CD4-positive, alpha-beta T cell treated with Interleukin-4 for 4 hours (primary cell): ENCODE results near the gene CACNA1C.

Experiments
- DNase-seq: peaks from one replicate; pipeline ENCODE4 v3.0.0-alpha.2; 2020

CACNA1C gene

DNA sequence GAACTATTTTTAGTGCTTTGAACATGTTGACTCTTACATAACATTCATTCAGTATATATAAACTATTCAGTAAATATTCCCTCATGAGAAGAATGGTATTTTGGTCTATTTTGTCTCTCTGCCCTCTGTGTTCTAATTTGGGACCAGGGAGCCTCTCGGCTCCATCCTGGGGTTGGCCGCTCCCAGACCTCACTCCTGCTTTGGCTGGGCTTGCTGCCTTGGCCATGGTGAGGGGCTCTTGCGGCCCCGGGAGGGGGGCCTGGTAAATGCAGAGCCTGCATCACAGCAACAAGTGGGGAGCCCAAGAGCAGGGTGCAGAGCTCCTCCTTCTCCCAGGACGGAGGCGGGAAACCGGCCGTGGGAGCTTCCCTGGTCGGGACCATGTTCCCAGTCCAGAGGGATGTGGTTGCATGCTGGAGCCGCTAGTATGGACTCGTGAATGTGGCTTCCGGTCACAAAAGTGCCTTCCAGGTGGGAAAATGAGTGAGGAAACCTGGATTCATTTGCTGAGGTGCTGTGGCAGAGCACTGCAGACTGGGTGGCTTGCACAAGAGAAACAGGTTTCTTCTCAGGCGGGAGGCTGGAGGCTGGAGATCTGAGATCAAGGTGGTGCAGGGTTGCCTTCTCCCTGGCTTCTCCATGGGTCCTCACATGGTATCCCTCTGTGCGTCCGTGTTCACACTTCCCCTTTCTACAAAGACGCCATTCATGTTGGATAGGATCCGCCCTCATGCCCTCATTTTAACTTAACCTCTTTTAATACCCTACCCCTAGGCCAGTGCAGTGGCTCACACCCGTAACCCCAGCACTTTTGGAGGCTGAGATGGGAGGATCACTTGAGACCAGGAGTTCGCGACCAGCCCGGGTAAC is 250.2 kb downstream of the CACNA1C start:
- no peak for DNase-seq

DNA sequence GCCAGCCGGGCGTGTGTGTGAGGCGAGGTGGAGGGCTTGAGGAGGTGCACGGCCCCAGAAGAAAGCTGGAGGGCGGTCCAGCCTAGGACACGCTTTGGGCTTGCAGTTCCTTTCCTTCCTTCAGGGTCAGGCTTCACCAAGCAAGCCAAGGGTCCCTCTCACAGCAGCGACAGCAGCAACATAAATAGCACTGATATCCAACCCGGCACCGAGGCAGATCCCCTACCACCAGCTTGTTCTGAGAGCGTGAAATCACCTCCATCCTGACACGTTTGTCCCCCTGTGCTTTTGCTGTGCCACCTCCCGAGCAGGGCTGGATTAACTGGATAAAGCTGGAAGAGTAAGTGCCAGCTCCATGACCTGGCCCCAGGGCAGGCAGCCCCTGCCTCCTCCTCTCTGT is 251.4 kb downstream of the CACNA1C start:
- DNase-seq = no peak

DNA sequence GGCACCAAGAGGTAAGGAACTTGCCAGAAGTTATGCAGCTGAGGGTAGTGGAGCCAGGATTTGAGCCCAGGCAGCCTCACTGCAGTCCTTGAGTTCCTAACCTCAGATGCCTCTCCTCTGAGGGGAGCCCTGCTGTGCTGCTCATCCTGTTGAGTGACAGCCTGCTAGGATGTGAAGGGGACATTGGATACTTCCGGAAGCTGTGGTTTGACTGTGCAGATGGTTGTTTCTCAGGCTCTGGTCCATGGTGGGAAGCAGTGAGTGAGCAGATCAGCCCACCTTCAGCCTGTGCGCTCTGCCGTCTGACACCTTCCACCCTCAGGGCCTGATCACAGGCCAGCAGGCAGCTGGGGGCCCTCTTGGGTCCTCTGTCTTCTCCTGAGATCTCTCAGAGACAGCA is 253.2 kb downstream of the CACNA1C start:
- DNase-seq = no peak

DNA sequence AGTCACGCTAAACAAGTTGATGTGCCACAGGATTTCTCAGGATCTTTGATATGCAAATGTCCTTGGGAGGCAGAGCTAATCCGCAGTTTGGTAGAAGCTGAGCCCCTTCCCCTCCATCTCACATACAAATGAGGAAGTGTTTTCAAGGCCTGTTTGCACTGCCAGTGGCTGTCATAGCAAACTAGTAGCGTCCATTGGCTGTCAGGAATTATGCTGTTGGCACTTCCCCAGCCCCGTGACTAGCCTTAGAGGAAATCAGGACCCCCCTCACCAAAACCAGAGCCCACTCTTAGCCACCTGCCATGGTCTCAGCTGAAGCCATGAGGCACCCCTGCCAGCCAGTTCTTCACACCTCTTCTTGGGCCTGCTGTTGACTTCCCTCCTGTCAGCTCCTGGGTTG is 253.9 kb downstream of the CACNA1C start:
- no peak for DNase-seq

DNA sequence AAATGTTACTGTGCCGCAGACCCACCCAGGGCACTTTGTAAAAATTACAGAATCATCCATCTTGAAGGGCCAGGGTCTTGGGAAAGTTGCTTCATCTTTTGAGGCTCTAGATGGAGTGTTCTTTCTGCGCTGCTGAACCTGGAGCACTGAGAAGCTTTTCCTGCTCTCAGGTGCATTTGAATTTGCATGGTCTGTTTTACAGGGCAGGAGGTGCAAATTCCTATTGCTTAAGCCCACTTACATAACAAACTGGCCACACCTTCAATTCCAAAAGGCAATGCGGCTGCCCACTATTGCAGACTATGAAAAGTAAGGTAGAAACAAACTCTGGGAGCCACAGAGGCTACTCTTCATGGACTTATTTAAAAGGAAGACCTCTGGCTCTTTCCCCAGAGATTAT is 254.8 kb downstream of the CACNA1C start:
- no peak for DNase-seq

DNA sequence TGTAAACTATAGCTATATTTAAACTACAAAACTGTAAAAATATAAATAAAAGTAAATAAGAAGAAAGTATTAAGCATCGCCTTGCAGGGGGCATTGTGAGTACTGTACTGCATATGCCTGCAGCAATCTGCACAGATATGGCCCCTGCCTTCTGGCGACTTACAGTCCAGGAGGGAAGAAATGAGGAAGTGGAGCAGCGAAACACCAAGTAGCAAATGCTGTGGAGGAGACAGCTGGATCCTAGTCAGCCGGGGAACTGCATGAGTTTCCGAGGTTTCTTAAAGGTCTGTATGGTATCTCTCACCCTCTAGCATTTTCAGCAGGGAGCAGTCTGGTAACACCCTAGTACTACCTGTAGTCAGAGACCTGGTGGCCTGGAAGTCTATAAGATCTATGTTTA is 256.9 kb downstream of the CACNA1C start:
- DNase-seq = no peak

DNA sequence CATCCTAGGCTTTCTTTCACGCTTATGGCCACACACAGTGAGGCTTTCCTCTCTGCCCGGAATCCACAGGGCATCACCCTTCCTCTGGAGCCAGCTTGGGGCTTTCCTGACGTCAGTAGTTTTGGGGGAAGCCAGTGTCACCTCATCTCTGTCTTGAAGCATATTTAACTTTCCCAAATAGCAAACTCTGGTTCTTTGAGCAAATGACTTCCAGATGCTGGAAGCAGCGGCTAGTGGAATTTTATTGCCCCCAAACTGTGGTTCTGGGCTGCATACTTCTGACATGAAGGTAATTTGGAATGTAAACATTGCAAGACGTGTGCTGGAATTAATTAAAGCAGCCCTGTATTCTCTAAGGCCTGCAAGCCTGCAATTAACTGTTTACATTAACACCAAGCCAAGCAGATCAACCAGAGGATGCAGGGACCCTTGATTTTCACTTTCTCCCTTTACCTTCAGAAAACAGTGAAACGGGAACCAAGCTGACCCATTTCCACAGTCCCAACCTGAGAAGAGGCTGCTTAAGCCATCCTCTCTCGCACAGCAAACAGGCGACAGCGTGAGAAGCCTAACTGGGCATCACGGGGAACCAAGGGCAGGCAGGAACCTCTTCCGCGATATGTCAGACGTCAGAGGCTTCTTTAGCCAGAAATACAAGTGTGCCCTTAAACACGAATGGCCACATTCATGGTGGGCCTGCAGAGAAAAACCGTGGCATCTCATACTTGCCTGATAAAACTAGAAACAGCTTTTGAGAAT is 258.4 kb downstream of the CACNA1C start:
- DNase-seq = no peak

DNA sequence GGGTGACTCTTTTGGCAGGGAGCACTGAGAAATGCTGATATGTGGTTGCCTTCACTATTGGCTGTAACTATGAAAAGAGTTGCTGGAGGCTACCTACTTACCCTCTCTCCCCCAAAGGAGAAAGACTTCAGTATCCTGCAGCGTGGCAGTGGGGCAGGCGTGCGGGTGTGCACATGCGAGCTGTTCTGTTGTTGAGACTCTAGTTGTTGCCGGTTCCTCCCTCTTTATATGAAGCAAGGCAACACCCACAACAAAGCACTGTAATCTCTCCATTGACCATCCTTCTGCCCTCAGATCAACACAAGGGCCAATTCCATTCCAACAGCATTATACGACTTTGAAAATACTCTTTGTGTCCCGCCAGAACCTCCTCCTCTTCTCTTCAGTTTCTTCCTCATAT is 259.4 kb downstream of the CACNA1C start:
- DNase-seq = no peak

DNA sequence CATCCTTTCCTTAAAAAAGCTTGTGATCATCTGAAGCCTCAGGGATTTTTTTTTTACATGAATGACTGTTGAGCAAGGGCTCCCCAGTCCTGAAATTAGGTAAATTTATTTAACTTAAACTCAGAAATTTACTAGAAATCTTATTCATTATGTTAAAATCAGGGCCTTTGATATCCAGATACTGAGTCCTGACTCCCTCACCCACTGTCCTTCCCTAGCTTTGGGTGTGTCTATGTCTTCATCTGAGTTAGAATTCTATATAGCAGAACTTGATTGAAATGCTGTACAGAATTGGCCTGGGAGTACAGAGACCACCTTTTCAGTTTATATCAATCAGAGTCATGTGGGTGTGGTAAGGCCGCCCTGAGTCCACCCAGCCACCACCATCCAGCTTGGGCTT is 260.0 kb downstream of the CACNA1C start:
- no peak for DNase-seq

DNA sequence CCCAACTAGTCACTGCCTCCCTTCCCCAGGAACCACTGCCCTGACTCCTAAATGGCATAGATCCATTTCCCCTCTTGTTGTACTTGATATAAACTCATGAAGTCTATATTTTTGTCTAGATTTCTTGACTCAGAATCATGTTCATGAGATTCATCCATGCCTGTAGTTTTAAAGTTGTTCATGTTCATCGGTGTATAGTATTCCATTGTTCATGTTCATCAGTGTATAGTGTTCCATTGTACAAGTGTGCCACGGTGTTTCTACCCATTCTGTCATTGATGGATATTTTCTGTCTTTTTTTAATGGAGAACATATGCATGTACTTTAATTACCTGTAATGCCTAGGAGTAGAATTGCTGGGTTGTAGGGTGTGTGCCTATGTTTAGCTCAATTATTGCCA is 261.7 kb downstream of the CACNA1C start:
- no peak for DNase-seq

DNA sequence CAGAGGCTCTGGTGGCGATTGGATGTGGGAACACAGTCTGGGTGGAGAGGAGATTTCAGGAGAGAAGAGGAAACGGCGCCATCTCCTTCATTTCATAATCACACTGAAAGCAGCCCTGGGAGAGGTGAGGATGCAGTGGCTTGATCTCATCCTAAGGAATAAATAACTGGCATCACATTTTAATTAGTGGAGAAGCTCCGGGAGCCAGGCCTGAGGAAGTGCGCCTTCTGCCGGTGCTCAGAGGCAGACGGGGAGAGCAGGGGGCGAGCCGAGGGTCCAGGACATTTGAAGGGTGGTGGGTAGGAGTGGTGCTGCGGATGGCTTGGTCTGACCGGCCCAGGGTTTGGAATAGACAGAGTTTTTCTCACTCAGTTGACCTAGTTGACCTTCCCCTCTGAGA is 265.0 kb downstream of the CACNA1C start:
- DNase-seq = no peak

DNA sequence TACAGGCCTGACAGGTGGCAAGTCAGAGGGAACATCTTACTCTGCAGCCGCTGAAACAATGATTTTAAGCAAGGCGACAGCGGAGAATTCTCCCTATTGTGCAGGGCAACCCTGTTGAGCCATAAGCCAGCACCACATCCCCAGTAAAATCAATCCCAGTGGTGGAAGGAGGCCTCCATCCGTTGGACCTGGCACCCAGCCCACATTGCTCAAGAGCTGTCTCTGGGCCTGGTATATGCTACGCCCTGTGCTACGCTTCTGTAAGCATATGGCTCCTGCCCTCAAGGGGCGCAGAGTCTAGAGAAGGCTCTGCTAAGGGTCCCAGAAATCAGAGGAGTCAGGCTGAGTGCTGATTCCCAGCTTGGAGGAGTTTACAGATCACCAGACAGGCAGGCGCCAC is 265.5 kb downstream of the CACNA1C start:
- no peak for DNase-seq

DNA sequence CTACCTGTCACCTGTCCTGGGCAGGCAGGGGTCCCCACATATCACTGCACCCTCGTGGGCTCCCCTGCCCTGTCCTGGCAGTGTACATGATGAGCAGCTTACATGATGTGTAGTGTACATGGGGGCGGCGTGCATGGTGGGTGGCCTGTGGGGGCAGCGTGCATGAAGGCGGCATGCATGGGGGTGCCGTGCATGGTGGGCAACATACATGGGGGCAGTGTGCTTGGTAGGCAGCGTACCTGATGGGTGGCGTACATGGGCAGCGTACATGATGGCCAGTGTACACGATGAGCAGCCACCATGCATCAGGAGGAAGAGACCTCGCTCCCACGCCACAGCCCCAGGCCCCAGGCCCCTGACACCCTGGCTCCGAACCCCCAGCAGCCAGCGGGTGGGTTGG is 266.3 kb downstream of the CACNA1C start:
- no peak for DNase-seq

DNA sequence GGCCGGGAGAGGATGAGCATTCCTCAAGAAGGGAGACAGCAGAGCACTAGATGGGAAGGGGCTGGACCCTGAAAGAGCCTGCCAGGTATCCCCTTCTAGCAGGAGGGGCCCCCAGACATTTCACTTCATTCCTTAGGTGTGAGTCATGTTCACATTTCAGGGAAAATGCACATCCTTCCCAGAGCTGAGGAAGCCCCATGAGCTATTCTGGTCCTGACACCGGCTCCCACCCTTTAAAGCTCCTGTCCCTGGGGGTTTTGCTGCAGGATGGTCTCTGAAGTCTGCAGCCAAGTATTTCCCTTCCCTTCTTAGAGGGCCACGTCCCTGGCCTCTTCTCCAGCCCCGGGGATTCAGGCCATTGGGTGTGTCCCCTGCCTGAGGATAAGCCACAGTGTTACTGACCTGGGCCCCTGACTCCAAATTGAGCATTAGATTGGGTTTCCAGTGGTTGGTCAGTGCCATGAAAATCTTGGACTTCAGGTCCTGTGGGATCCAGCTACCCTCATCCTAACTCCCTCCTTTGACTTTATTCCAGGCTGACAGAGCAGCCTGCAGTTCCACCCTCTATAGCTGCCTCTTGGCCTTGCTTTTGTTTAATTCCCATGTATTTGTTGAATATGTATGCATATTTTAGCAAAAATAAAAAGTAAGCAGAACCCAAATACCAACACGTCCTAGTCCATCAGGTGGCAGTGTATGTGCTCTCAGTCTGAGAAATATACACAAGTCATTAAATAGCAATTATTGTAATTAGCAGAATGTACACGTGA is 267.1 kb downstream of the CACNA1C start:
- no peak for DNase-seq

DNA sequence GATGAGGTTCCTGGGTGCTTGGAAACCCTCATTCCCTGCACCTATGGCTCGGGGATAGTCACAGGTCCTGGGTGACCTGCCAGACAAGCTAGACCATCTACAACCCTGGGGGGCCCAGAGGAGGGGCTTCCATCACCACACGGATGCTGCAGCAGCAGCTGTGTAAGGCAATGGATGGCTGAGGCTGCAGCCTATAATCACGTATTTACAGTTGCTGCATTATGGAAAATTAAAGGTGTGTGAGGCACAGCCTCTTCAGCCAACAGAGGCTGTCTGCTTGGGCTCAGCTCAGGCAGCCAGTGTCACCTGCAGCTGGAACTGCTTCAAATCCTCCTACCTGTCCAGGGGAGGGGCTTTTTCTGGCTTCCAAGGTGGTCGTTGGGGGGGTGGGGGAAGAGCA is 268.1 kb downstream of the CACNA1C start:
- no peak for DNase-seq

DNA sequence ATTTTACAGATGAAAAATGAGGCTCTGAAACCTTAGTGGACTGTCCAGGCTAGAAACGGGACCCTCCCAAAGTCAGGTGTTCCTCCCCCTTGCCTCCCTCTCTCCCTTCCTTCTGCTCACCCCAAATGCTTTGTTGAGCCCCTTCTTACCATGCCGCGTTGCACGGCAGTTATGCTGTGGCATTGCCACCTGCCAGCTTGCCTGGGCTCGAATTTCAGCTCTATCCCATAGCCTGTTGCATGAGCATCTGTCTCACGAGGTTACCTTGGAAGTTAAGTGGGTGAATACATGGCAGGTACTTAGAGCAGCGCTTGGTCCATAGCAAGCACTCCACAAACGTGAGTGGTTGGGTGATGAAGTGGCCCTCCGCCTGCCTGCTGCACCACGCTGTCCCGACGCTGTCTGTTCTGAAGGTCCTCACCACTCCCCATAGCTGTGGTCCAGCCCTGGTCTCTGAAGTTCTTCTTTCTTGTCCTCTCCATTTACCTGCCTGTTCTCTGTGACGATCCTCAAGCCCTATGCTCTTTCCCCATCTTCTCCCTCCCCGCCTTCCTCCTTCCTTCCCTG is 269.9 kb downstream of the CACNA1C start:
- DNase-seq = no peak

DNA sequence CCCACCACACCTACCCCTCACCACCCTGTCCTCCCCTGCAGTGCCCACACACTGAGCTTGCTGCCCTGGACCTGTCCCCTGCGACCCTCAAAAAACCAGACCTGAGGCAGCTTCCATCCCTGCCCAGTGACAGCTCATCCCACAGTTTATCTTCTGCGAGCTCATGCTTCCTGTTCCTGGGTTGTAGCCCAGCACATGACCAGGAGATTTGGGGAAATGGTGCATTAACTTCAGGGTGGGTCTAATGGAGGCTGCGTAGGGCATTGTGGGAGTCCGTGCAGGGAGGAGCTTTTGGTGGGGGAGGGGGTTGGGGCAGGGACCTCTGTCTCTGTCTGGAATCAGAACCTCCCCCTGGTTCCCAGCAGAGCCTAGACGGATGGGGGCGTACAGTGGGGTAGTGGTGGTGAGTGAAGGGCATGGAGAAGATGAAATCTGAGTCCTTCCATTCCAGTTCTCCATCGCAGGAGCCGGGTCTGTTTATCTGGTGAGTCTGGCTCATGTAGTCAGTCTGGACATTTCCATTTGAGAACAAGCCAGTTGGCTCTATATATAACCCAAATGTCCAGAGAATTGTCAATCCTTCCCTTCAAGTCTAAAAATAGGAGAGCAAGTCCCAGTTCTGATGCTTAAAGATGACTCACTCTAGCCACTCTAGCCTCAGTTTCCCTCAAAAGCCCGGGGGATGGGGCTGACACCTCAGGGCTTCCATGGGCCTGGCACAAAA is 270.9 kb downstream of the CACNA1C start:
- no peak for DNase-seq

DNA sequence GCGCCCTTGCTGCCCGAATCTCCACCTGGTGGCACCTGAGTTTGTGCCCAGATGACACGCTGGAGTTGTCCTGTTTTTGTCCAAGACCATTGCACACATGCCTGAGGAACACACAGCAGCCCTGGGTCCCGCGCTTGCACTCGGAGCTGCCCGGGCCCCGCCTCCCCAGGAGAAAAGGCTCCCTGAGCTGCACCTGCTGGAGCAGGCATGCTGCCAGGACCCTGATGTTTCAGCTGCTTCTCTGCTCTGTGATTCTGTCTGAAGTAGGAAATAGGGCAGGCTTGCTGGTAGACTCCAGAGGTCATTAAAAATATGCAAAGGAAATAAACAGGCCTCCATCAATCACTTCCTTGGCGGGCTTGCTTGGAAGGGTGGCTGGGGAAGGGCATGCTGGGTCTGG is 271.6 kb downstream of the CACNA1C start:
- DNase-seq = no peak

DNA sequence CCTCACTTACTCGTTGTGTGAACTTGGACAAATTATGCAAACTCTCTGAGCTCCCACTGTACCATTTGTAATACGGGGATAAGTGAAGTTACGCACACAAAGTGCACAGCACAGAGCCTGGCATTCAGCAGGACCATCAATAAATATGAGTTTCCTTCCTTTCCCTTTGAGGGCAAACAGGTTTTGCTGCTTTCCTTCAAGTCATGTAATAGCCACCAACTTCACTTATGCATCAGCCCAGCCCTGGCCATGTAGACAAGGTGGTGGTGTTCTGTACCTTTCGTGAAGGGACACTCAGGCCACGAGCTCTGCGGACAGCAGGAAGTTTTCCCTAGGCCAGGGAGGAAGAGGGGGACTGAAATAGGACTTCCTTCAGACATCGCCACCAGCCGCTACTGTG is 272.7 kb downstream of the CACNA1C start:
- DNase-seq = no peak

DNA sequence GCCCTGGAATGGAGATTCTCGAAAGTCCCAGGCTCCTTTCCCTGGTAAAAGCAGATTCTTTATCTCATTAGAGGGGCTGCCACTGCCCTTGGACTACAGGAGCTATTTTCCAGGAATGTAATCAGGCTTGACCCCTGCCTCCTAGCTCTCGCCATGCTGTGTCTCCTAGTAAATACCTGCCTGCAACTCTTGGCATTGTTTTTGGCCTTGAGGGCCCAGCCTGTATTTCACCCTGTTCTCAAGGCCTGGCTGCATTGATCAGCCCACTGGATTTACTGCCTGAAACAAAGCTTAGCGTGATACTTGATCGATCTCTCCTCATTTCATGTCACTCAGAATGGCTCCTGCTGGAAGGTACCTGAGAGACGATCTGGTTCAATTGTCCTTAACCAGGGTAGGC is 273.7 kb downstream of the CACNA1C start:
- DNase-seq = no peak

DNA sequence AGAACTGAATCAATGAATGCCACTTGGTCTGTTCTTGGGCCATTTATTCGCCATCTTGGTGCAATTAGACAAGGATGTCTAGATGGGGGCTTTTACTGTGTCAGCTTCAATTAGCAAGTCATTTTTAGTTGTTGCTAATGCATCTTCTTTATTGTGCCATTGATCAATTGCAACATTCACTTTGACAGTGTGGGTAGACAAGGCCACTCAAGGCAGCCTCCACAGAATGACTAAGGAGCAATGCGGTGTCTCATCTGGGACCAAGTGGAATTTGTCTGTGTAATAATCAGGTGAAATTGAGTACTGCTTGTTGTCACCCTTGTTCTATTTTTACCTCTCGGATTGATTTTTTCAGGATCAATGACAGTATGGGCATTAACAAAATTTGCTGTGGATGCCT is 275.9 kb downstream of the CACNA1C start:
- no peak for DNase-seq

DNA sequence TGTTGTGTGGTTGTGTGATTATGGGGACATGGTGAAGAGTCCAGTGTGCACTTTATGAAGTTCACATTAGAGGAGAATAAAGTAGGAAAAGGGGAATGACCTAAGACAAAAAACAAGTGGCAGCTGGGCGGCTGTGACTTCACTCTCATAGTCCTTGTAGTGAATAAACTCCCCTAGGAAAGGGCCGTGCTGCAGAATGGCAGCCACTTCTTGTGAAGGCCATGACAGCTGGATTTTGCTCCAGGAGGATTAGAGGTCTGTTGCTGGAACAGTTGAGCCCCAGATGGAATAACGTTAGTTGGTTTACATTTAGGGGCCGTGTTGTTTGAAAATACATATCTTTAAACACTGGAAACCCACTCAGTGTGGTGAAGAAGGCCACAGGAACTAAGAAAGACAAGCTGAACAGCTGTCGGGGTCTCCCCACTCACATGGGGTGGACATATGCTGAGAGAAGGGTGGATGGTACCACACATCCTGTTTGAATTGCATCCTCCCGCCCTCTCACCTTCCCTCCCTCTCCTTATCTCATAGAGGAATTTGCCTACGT is 276.9 kb downstream of the CACNA1C start:
- no peak for DNase-seq
